HL-60 (cell line): Measurements from ENCODE around the gene ITPRIPL1.

Source experiments
- CTCF ChIP-seq: IDR thresholded peaks from one replicate; pipeline ENCODE4 v1.5.1; 2011; ENCODE audit warnings: low read length, control low read depth, inconsistent platforms; ENCODE audit not compliant: insufficient read depth
- GABPA ChIP-seq: IDR thresholded peaks from 2 replicates; pipeline ENCODE4 v1.6.1; 2012; ENCODE audit warnings: low read depth
- POLR2AphosphoS5 ChIP-seq: IDR thresholded peaks from 2 replicates; pipeline ENCODE4 v1.6.1; 2012; ENCODE audit warnings: low read depth
- REST ChIP-seq: IDR thresholded peaks from 2 replicates; pipeline ENCODE4 v1.6.1; 2012; ENCODE audit warnings: low read depth; ENCODE audit not compliant: insufficient replicate concordance
- SPI1 ChIP-seq: IDR thresholded peaks from 2 replicates; pipeline ENCODE4 v1.6.1; 2012; ENCODE audit warnings: low read depth, mild to moderate bottlenecking, borderline replicate concordance

- no peak for TF ChIP-seq CTCF
- TF ChIP-seq REST: no peak
- TF ChIP-seq POLR2AphosphoS5: no peak
- TF ChIP-seq GABPA: no peak
- no peak for TF ChIP-seq SPI1
Observed at GRCh38 chr2:96320326-96320725, 4.8 kb upstream of the ITPRIPL1 start.
